Lower lobe of right lung (tissue), 2 donors: ENCODE results near the gene ALDOC. TPM values are rescaled to one million over a fixed set of nuclear protein-coding genes. Genes with fewer than 3 reads are reported as not detected.

Experiments used
- ATAC-seq, 2 donors: fragments of 200-7000 bp; cut with Tn5 transposase; one replicate each; pipeline ENCODE4 v1.9.1; 2020 to 2022; ENCODE audit warnings: mild to moderate bottlenecking in 2 of 2, moderate library complexity in 2 of 2
- DNase-seq: peaks from one replicate; pipeline ENCODE4 v3.0.0-alpha.2; 2020
- H3K27ac ChIP-seq: fragments of 200-600 bp; one replicate; pipeline ENCODE4 v1.8.0; 2022
- H3K27me3 ChIP-seq: fragments of 200-600 bp; one replicate; pipeline ENCODE4 v1.8.0; 2022; ENCODE audit warnings: low read depth
- H3K36me3 ChIP-seq: fragments of 200-600 bp; one replicate; pipeline ENCODE4 v1.8.0; 2022; ENCODE audit warnings: mild to moderate bottlenecking
- H3K4me1 ChIP-seq: fragments of 200-600 bp; one replicate; pipeline ENCODE4 v1.8.0; 2022
- H3K4me3 ChIP-seq: fragments of 200-600 bp; one replicate; pipeline ENCODE4 v1.8.0; 2022; ENCODE audit warnings: mild to moderate bottlenecking
- H3K9me3 ChIP-seq: fragments of 200-600 bp; one replicate; pipeline ENCODE4 v1.8.0; 2022
- intact Hi-C: fragments of 100-400 bp; cut with DNase I; formaldehyde crosslinking; loops from one replicate; pipeline ENCODE4 v1.11.0; 2022
- total RNA-seq: library from RNA; stranded (reverse); fragmentation: NEBNext Ultra II Directional; extraction: Animal tissue kit (Norgen Biotek cat#: 25700); gene quantifications from one replicate; pipeline ENCODE4 v1.2.1, GENCODE V29; 2021
- TF ChIP-seq, protein P1 (sequence below): fragments of 200-600 bp; IDR thresholded peaks from one replicate; pipeline ENCODE4 v1.8.0; 2022; ENCODE audit warnings: antibody characterized with exemption, mild to moderate bottlenecking
- donor health status: DM: no; HTN: yes; CAD: no; lungs with severe emphysema.

The ALDOC gene
- total RNA-seq, 1 donor from 2014 or later: 11.6 TPM

DNA sequence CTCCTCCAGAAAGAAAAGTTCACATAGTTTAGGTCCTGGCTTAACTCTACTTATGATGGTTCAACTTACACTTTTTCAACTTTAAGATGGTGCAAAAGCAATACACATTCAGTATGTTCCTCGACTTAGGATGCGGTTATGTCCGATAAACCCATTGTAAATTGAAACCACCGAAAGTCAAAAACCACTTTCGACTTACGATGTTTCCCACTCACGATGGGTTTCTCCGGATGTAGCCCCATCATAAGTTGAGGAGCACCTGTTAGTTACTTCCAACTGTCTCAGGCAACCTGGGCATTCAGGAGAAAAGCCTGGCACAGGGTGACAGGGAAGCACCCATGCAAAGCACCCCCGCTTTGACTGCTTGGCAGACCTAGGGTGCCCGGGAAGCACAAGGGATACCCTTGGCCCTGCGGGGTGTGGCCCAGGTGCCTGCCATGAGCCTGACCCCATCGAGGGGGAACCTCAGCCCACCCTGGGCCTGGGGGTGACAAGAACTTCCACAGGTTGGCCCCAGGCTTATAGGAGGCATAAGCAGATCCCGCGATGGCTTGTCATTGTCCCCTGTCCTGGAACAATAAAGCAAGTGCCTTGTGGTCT is 38.3 kb downstream of the ALDOC start:
- H3K36me3 ChIP-seq: no peaks in the 10 kb centered on the region
- no peaks in the 10 kb centered on the region for H3K27me3 ChIP-seq
- H3K27ac ChIP-seq: no peak overlapping the region
- ATAC-seq (no peak), DNase-seq (no peak)
- H3K9me3 ChIP-seq: no peaks in the 10 kb centered on the region
- intact Hi-C loops: no loop called here
- TF ChIP-seq, protein P1, sequence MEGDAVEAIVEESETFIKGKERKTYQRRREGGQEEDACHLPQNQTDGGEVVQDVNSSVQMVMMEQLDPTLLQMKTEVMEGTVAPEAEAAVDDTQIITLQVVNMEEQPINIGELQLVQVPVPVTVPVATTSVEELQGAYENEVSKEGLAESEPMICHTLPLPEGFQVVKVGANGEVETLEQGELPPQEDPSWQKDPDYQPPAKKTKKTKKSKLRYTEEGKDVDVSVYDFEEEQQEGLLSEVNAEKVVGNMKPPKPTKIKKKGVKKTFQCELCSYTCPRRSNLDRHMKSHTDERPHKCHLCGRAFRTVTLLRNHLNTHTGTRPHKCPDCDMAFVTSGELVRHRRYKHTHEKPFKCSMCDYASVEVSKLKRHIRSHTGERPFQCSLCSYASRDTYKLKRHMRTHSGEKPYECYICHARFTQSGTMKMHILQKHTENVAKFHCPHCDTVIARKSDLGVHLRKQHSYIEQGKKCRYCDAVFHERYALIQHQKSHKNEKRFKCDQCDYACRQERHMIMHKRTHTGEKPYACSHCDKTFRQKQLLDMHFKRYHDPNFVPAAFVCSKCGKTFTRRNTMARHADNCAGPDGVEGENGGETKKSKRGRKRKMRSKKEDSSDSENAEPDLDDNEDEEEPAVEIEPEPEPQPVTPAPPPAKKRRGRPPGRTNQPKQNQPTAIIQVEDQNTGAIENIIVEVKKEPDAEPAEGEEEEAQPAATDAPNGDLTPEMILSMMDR: no peak
- H3K4me1 ChIP-seq: no peaks in the 10 kb centered on the region
- H3K4me3 ChIP-seq: no peak overlapping the region

DNA sequence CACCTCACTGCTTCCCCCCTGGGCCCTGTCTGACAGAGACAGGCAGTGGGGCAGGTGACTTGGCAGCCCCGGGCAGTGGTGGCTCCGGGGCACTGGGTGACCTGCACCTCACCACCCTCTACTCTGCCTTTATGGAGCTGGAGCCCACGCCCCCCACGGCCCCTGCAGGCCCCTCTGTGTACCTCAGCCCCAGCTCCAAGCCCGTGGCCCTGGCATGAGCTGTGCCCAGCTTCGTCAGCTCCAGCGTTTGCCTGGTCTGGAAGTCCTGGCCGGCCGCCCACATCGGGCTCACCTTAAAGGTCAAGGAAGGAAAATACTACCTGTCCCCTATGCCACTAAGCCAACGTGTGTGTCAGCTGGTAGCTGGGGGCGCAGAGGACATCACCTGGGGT is 39.5 kb downstream of the ALDOC start:
- ATAC-seq (no peak), DNase-seq (no peak)
- intact Hi-C loops: no loop called here
- H3K9me3 ChIP-seq: no peaks in the 10 kb centered on the region
- no peak overlapping the region for H3K4me3 ChIP-seq
- H3K36me3 ChIP-seq: no peaks in the 10 kb centered on the region
- H3K4me1 ChIP-seq: no peaks in the 10 kb centered on the region
- TF ChIP-seq, protein P1: no peak
- H3K27ac ChIP-seq: no peak overlapping the region
- no peaks in the 10 kb centered on the region for H3K27me3 ChIP-seq

GRCh38 chr17:28536532-28537218 is 40.0 kb downstream of the ALDOC start:
- TF ChIP-seq, protein P1: no peak
- intact Hi-C loops: no loop called here
- no peak for DNase-seq
- no peak for ATAC-seq
- no peaks in the 10 kb centered on the region for H3K9me3 ChIP-seq
- H3K4me1 ChIP-seq: no peaks in the 10 kb centered on the region
- H3K27me3 ChIP-seq: no peaks in the 10 kb centered on the region
- H3K36me3 ChIP-seq: no peaks in the 10 kb centered on the region
- no peak overlapping the region for H3K27ac ChIP-seq
- no peak overlapping the region for H3K4me3 ChIP-seq

GRCh38 chr17:28534740-28535375 is 41.8 kb downstream of the ALDOC start:
- DNase-seq (no peak), ATAC-seq (no peak)
- H3K27ac ChIP-seq: no peak overlapping the region

DNA sequence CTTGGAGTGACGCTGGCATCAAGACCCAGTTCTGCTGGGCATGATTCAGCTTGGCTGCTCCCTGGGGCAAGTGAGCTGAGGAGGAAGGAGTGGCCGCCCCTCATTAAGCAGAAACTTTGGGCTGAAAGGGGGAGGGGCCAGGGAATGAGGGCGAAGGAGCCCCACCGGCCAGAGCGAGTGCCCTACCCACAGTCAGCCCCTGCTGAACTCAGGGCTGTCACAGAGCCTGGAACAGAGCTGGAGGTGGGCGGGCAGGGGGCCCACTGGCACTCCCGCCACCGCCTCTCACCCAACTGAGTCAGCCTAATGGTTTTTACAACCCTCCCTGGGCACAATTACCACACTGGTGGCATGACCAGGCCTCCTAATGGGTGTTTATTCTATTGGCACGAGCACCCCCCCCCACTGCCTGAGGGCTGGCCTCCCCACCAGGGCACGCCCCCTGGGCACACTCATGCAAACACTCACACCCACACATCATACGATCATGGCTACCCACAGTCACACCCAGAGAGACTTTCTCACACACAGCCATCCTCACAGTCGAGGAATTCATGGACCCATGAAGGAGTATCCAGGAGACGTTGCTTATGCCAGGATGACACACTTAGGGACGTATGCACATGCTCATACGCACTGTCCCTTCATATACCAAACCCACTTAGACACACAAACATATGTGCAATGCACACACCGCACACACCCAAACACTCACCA is 43.4 kb downstream of the ALDOC start:
- ATAC-seq: no peak

More at GRCh38 chr17:28534740-28535375, 41.8 kb downstream of the ALDOC start:
- Histone ChIP-seq H3K27me3 (peaks cover 10% of the 10 kb centered on the region), H3K36me3 (no peaks in the 10 kb centered on the region), H3K4me3 (no peak overlapping the region), H3K9me3 (no peaks in the 10 kb centered on the region), H3K4me1 (no peaks in the 10 kb centered on the region)
- TF ChIP-seq, protein P1: no peak
- intact Hi-C loops: no loop called here

More for the DNA sequence above, 43.4 kb downstream of the ALDOC start:
- Histone ChIP-seq H3K4me1 (peaks cover 4% of the 10 kb centered on the region), H3K36me3 (no peaks in the 10 kb centered on the region), H3K9me3 (no peaks in the 10 kb centered on the region), H3K4me3 (no peak overlapping the region), H3K27ac (no peak overlapping the region), H3K27me3 (peaks cover 10% of the 10 kb centered on the region)
- no peak for DNase-seq
- intact Hi-C loops: no loop called here
- TF ChIP-seq, protein P1: no peak
